Fibroblast of lung (primary cell): ENCODE data around the gene CCDC51.

Source experiments
- EZH2 ChIP-seq: IDR thresholded peaks from 2 replicates; pipeline ENCODE4 v1.5.1; 2012; ENCODE audit warnings: low read length, control low read depth, mild to moderate bottlenecking; ENCODE audit errors: missing control alignments
- TF ChIP-seq, protein P1 (sequence below), 2 donors: IDR thresholded peaks in 1 of 2; conservative IDR thresholded peaks in 1 of 2; 1 replicate in 1 of 2; 2 replicates in 1 of 2; pipeline ENCODE4 v1.5.1; 2011 to 2012; ENCODE audit warnings: low read length in 2 of 2, control low read depth in 1 of 2, inconsistent platforms in 1 of 2, low read depth in 1 of 2, mild to moderate bottlenecking in 1 of 2

DNA sequence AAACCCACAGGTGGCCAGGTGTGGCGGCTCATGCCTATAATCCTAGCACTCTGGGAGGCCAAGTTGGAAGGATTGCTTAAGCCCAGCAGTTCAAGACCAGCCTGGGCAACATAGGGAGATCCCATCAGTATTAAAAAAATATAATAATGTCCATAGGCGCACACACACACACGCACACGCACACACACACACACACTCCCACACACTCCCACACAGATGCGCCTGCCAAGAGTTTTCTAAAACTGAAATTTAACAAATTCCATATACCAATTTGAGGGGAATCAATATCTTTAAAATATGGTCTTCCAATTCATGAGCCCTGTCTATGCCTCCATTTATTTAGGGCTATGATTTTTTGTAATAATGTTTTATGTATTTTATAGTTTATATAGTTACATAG lies 47.0 kb upstream of the CCDC51 start:
- TF ChIP-seq, protein P1, sequence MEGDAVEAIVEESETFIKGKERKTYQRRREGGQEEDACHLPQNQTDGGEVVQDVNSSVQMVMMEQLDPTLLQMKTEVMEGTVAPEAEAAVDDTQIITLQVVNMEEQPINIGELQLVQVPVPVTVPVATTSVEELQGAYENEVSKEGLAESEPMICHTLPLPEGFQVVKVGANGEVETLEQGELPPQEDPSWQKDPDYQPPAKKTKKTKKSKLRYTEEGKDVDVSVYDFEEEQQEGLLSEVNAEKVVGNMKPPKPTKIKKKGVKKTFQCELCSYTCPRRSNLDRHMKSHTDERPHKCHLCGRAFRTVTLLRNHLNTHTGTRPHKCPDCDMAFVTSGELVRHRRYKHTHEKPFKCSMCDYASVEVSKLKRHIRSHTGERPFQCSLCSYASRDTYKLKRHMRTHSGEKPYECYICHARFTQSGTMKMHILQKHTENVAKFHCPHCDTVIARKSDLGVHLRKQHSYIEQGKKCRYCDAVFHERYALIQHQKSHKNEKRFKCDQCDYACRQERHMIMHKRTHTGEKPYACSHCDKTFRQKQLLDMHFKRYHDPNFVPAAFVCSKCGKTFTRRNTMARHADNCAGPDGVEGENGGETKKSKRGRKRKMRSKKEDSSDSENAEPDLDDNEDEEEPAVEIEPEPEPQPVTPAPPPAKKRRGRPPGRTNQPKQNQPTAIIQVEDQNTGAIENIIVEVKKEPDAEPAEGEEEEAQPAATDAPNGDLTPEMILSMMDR (conservative IDR thresholded peaks at IDR 0.05 in 1 of 2, IDR thresholded peaks at IDR 0.05 in 1 of 2; ENCODE audit: low read depth in 1 of 2, low read length in 2 of 2) = no peak
- TF ChIP-seq EZH2 = no peak
